ENCODE measurements around the gene CBX5. TPM values are rescaled to one million over a fixed set of nuclear protein-coding genes. Genes with fewer than 3 reads are reported as not detected.

The CBX5 gene
- polyA plus RNA-seq, 1 of the 3 experiments (the other 2 are of a cell fraction) = 11.6 TPM

GRCh38 chr12:54200412-54200811, 79.5 kb downstream of the CBX5 start (continued):
- TF ChIP-seq TCF12 (IDR thresholded peaks at IDR 0.05) (no peak), RAD21 (IDR thresholded peaks at IDR 0.05; ENCODE audit: low read length) (no peak), TAF1 (IDR thresholded peaks at IDR 0.05; ENCODE audit: borderline replicate concordance, low read depth, low read length) (no peak), NRF1 (IDR thresholded peaks at IDR 0.05; ENCODE audit: low read depth, low read length) (no peak), YY1 (IDR thresholded peaks at IDR 0.05; ENCODE audit: low read depth) (no peak), RXRA (IDR thresholded peaks at IDR 0.05; ENCODE audit: borderline replicate concordance, low read depth) (no peak), EZH2phosphoT487 (IDR thresholded peaks at IDR 0.05; ENCODE audit: borderline replicate concordance, low read depth) (no peak)
- TF ChIP-seq, protein P1, sequence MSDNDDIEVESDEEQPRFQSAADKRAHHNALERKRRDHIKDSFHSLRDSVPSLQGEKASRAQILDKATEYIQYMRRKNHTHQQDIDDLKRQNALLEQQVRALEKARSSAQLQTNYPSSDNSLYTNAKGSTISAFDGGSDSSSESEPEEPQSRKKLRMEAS (IDR thresholded peaks at IDR 0.05; ENCODE audit: low read depth) = no peak

DNA sequence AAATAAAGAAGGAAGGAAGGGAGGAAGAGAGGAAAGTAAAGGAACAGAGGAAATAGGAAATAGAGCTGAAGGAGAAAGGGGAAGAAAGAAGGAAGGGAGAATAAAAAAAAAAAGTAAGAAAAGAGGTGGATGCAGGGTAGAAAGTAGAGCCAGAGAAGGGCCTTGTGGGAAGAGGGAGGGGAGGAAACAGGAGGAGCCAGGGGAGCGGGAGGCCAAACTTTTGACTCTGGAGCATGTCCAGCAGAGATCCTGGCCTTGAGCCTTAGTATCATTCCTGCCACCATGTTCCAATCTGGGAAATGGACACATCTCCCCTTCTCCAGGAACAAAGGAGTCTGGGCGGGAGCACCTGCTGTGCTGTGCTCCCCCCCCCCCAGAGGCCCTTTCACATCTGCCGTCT, 80.0 kb downstream of the CBX5 start:
- no peak for DNase-seq
- 80% methylated on average over 2 of the region's 3 CpGs for WGBS (ENCODE audit: low lambda C conversion rate)
- peaks cover 6% of the 10 kb centered on the region for H3F3A ChIP-seq (replicated peaks; ENCODE audit: insufficient read depth)
- H3K36me3 ChIP-seq (replicated peaks in 1 of 2; ENCODE audit: control insufficient read depth in 1 of 2, insufficient read depth in 2 of 2, low read length in 1 of 2) = no peaks in the 10 kb centered on the region
- no peaks in the 10 kb centered on the region for H3K79me2 ChIP-seq (ENCODE audit: insufficient read depth)
- H3K4me3 ChIP-seq (ENCODE audit: low read depth in 2 of 2, low read length in 1 of 2) = no peak overlapping the region
- H3K9me2 ChIP-seq = no peaks in the 10 kb centered on the region
- peaks cover 16 to 22% of the 10 kb centered on the region in 2 experiments; a peak in 3 of 4 replicates for H3K4me1 ChIP-seq (ENCODE audit: control insufficient read depth in 1 of 2, insufficient read depth in 2 of 2, low read depth in 1 of 2, low read length in 1 of 2)
- POLR2A ChIA-PET = no interaction called here
- peaks cover 4% of the 10 kb centered on the region; the same call in 1 of the 2 replicates for H3K27me3 ChIP-seq (ENCODE audit: insufficient read depth)
- TF ChIP-seq CHD2 (IDR thresholded peaks at IDR 0.05; ENCODE audit: low read length, partially characterized antibody) = no peak
- TF ChIP-seq, protein P2, sequence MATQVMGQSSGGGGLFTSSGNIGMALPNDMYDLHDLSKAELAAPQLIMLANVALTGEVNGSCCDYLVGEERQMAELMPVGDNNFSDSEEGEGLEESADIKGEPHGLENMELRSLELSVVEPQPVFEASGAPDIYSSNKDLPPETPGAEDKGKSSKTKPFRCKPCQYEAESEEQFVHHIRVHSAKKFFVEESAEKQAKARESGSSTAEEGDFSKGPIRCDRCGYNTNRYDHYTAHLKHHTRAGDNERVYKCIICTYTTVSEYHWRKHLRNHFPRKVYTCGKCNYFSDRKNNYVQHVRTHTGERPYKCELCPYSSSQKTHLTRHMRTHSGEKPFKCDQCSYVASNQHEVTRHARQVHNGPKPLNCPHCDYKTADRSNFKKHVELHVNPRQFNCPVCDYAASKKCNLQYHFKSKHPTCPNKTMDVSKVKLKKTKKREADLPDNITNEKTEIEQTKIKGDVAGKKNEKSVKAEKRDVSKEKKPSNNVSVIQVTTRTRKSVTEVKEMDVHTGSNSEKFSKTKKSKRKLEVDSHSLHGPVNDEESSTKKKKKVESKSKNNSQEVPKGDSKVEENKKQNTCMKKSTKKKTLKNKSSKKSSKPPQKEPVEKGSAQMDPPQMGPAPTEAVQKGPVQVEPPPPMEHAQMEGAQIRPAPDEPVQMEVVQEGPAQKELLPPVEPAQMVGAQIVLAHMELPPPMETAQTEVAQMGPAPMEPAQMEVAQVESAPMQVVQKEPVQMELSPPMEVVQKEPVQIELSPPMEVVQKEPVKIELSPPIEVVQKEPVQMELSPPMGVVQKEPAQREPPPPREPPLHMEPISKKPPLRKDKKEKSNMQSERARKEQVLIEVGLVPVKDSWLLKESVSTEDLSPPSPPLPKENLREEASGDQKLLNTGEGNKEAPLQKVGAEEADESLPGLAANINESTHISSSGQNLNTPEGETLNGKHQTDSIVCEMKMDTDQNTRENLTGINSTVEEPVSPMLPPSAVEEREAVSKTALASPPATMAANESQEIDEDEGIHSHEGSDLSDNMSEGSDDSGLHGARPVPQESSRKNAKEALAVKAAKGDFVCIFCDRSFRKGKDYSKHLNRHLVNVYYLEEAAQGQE (IDR thresholded peaks at IDR 0.05; ENCODE audit: low read depth, low read length) = no peak
- no peak for TF ChIP-seq USF2 (IDR thresholded peaks at IDR 0.05; ENCODE audit: borderline replicate concordance, low read depth, low read length)
- TF ChIP-seq, protein P1 (IDR thresholded peaks at IDR 0.05; ENCODE audit: low read depth) = no peak
- TF ChIP-seq GABPA (IDR thresholded peaks at IDR 0.05; ENCODE audit: low read depth) = no peak
- no peak for TF ChIP-seq TAF1 (IDR thresholded peaks at IDR 0.05; ENCODE audit: borderline replicate concordance, low read depth, low read length)
- TF ChIP-seq YY1 (IDR thresholded peaks at IDR 0.05; ENCODE audit: low read depth) = no peak
- no peak for TF ChIP-seq RFX5 (IDR thresholded peaks at IDR 0.05; ENCODE audit: low read length)
- TF ChIP-seq NFIC (IDR thresholded peaks at IDR 0.05; ENCODE audit: borderline replicate concordance) = no peak
- no peak for TF ChIP-seq TEAD4 (IDR thresholded peaks at IDR 0.05; ENCODE audit: borderline replicate concordance, insufficient read depth)
- no peak for TF ChIP-seq SIN3A (IDR thresholded peaks at IDR 0.05; ENCODE audit: borderline replicate concordance, low read depth, low read length)
- no peak for TF ChIP-seq GATA2 (CRISPR knock-in tag; IDR thresholded peaks at IDR 0.05)
- no peak for TF ChIP-seq FOXM1 (IDR thresholded peaks at IDR 0.05; ENCODE audit: low read depth)
- no peak for TF ChIP-seq ZBTB33 (IDR thresholded peaks at IDR 0.05; ENCODE audit: borderline replicate concordance, low read depth)
- CTCF ChIA-PET = interaction anchor here (1.9 to 19.6 kb wide), 10 partner anchors 8 to 224 kb away, joined by 5 to 568 read pairs (median 22); partner anchors contain the start of genes HOXC10, HOXC4, HOXC5 and HOXC6
- no peaks in the 10 kb centered on the region for H4K20me1 ChIP-seq (ENCODE audit: insufficient read depth)
- H3K9ac ChIP-seq = no peak overlapping the region
- no peak overlapping the region for H3K27ac ChIP-seq (ENCODE audit: low read depth in 2 of 2, low read length in 1 of 2)
- H2AFZ ChIP-seq (ENCODE audit: low read depth) = no peak overlapping the region
- H3K4me2 ChIP-seq = no peak overlapping the region
- H3K9me3 ChIP-seq = no peaks in the 10 kb centered on the region

Measured in SK-N-SH (cell line).